ENCODE measurements around the gene FOXL3. TPM values are rescaled to one million over a fixed set of nuclear protein-coding genes. Genes with fewer than 3 reads are reported as not detected.
"Not testable (repeated sequence)": the region's sequence is repeated elsewhere in the genome, so short reads cannot be mapped to it uniquely, and the experiment has no call there.

Gene FOXL3
- total RNA-seq (10 to 100 TPM in 1 of 2 donors, 1 to 10 TPM in 1; 4.5 to 14.5 TPM), polyA plus RNA-seq (ENCODE audit: insufficient read depth, low read depth, low replicate concordance) (37.7 TPM)
- long read RNA-seq, donor 1 = 0 reads
- long read RNA-seq, donor 2 = 0 reads

DNA sequence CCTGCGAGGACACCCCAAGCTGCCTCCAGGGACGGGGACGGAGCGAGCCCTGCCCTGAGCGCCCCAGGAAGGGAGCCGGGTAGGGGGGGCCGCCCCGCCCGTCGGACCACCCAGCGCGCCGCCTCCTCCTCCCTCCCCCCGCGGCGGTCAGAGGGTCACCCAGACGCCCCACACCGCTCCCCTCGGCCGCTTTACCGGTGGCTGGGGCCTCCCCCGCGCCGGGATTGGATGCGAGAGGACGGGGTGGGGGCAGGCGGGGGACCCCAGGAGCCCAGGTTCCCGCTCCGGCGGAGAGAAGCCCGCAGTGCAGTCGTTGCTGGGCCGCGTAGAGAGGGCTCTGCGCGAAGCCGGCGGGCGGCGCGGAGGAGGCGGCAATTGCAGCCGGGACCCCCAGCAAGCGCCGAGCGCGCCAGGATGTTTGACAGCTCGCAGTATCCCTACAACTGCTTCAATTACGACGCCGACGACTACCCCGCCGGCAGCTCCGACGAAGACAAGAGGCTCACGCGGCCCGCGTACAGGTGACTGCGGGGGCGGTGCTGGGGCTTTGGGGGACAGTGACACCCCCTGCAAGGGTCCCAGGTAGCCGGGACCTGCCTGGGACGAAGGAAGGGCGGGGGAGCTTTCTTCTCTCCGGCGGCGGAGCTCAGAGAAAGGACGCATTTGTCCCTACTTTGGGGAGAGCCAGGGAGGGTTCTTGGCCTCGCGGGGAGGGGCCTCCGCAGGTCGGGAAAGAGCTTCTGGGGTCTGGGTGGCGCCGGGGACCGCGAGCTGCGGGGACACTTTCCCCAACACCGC is at the start of gene FOXL3:
Gene FOXL3, plus strand, starts transcription at position 415 of the 798 bp plus-strand sequence. Its CDS starts 0 bp downstream, at position 415.
- H3K27me3 ChIP-seq = no peaks in the 10 kb centered on the region

DNA sequence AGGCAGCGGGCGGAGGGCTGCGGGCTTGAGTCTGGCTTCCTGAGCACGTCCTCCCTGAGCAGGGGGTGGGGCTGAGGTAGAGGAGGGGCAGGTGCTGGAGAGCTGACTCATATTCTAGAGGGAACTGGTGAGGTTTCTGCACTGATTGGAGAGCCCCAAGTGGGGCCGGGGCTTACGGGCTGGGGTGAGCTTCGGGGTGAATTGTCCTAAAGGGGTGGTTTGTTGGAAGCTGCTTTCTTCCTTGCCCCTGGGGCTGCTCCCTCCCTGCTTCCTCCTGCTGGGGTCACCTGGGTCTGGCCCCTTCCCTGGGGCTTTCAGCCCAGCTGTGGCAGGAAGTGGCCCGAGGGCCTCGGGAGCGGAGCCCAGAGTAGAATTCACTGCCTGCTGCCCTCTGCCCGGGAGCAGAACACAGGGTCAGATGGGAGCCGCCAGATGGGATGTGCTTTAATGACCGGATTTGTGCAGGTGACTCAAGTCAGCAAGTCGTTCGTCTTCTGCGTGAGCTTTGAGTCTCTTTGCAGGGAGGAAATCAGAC is 49.0 kb upstream of the FOXL3 start:
- no peak for DNase-seq
- TF ChIP-seq POLR2A (IDR thresholded peaks at IDR 0.05) (no peak), CTCF (IDR thresholded peaks at IDR 0.05) (no peak)
- Histone ChIP-seq H3K9me3 (no peaks in the 10 kb centered on the region), H3K4me1 (peaks cover 23% of the 10 kb centered on the region), H3K27ac (no peak overlapping the region), H3K4me3 (no peak overlapping the region), H3K27me3 (no peaks in the 10 kb centered on the region), H3K36me3 (ENCODE audit: low read depth, missing control alignments) (no peaks in the 10 kb centered on the region)
- intact Hi-C loops (cut with DNase I; ENCODE audit: low total_unique reads) = no loop called here
- WGBS, 2 donors = 43 to 61% methylated on average over 14 to 15 of the region's 16 CpGs

More for the DNA sequence above, at the start of gene FOXL3:
- Histone ChIP-seq H3K27ac (no peak within 1 kb of the TSS), H3K36me3 (ENCODE audit: low read depth, missing control alignments) (no peaks in the 10 kb centered on the region), H3K9me3 (no peaks in the 10 kb centered on the region), H3K4me3 (peak within 1 kb of the TSS in 1 of 2 donors; percentile 36), H3K4me1 (peaks cover 11% of the 10 kb centered on the region)
- intact Hi-C loops (cut with DNase I; ENCODE audit: low total_unique reads) = no loop called here
- 0 to 2% methylated on average over 5 to 26 of the region's 79 CpGs for WGBS, 2 donors
- DNase-seq = no peak
- TF ChIP-seq POLR2A (IDR thresholded peaks at IDR 0.05) (no peak), CTCF (IDR thresholded peaks at IDR 0.05) (no peak)

GRCh38 chr7:241513-241912 is 48.5 kb upstream of the FOXL3 start:
- Histone ChIP-seq H3K27me3 (no peaks in the 10 kb centered on the region), H3K36me3 (ENCODE audit: low read depth, missing control alignments) (no peaks in the 10 kb centered on the region), H3K4me1 (peaks cover 19% of the 10 kb centered on the region), H3K27ac (no peak overlapping the region), H3K4me3 (no peak overlapping the region), H3K9me3 (no peaks in the 10 kb centered on the region)
- TF ChIP-seq CTCF (IDR thresholded peaks at IDR 0.05) = no peak
- no peak for TF ChIP-seq POLR2A (IDR thresholded peaks at IDR 0.05)
- no peak for DNase-seq
- WGBS, 2 donors = 79 to 86% methylated on average over 13 of the region's 13 CpGs
- intact Hi-C loops (cut with DNase I; ENCODE audit: low total_unique reads) = no loop called here

- H3K36me3 ChIP-seq (ENCODE audit: low read depth, missing control alignments); intact Hi-C loops (cut with DNase I; ENCODE audit: low total_unique reads); H3K4me3 ChIP-seq; H3K27ac ChIP-seq; DNase-seq; H3K27me3 ChIP-seq; H3K9me3 ChIP-seq: not testable (repeated sequence)
- peaks cover 19% of the 10 kb centered on the region for H3K4me1 ChIP-seq
- WGBS, 2 donors = 95% methylated on average over 5 of the region's 21 CpGs; no CpG with 5 or more reads in 1 of the 2 donors
These were observed 47.0 kb upstream of the FOXL3 start for GRCh38 chr7:242826-243579.

DNA sequence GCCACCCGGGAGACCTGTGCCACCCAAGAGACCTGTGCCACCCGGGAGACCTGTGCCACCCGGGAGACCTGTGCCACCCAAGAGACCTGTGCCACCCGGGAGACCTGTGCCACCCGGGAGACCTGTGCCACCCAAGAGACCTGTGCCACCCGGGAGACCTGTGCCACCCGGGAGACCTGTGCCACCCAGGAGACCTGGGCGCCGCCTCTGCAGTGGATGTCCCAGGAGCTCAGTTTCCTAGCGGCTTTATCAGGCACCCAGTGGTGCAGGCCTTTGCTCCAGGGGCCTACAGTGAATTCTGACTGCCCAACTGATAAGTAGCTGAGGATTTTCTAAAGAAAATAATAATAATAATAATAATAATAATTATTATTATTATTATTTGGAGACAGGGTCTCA is 46.4 kb upstream of the FOXL3 start:
- intact Hi-C loops (cut with DNase I; ENCODE audit: low total_unique reads) = not testable (repeated sequence)

More for the DNA sequence above, 46.4 kb upstream of the FOXL3 start:
- DNase-seq; H3K27me3 ChIP-seq; H3K27ac ChIP-seq; H3K36me3 ChIP-seq (ENCODE audit: low read depth, missing control alignments); H3K4me3 ChIP-seq; H3K9me3 ChIP-seq: not testable (repeated sequence)
- H3K4me1 ChIP-seq = peaks cover 19% of the 10 kb centered on the region
- WGBS, 2 donors = 87 to 97% methylated on average over 3 to 5 of the region's 10 CpGs

All from testis (tissue), 5 donors.